ENCODE data around the gene CARD9. TPM values are rescaled to one million over a fixed set of nuclear protein-coding genes. Genes with fewer than 3 reads are reported as not detected.

Gene CARD9
- total and polyA plus RNA-seq, 2 donors = 2.8 to 3.5 TPM

GRCh38 chr9:136396219-136396515 is 22.7 kb upstream of the CARD9 start:
- no peak overlapping the region for H3K4me3 ChIP-seq (ENCODE audit: low read length in 2 of 2)
- H3K27me3 ChIP-seq (ENCODE audit: control insufficient read depth in 2 of 2, insufficient read depth in 1 of 2, low read length in 1 of 2) = peaks cover 0 to 2% of the 10 kb centered on the region in 2 donors
- no peak for DNase-seq (ENCODE audit: low read depth in 6 of 9, low spot score in 9 of 9)
- H3K9me3 ChIP-seq (ENCODE audit: control insufficient read depth in 2 of 2, insufficient read depth in 1 of 2, low read length in 1 of 2) = no peaks in the 10 kb centered on the region
- no peak overlapping the region for H3K27ac ChIP-seq (ENCODE audit: low read depth in 1 of 2, low read length in 1 of 2)
- peaks cover 64 to 66% of the 10 kb centered on the region in 2 donors for H3K36me3 ChIP-seq (ENCODE audit: control insufficient read depth in 2 of 2, insufficient read depth in 2 of 2, low read length in 1 of 2)
- peaks cover 12 to 18% of the 10 kb centered on the region in 2 donors for H3K4me1 ChIP-seq (ENCODE audit: control insufficient read depth in 2 of 2, insufficient read depth in 2 of 2, low read length in 2 of 2)
- 94% methylated on average over 4 of the region's 4 CpGs for WGBS

GRCh38 chr9:136395345-136396218 is 22.1 kb upstream of the CARD9 start:
- DNase-seq (ENCODE audit: low read depth in 6 of 9, low spot score in 9 of 9) = no peak
- no peak overlapping the region for H3K27ac ChIP-seq (ENCODE audit: low read depth in 1 of 2, low read length in 1 of 2)
- peaks cover 66% of the 10 kb centered on the region in 2 donors for H3K36me3 ChIP-seq (ENCODE audit: control insufficient read depth in 2 of 2, insufficient read depth in 2 of 2, low read length in 1 of 2)
- WGBS = 97% methylated on average over 26 of the region's 26 CpGs
- peaks cover 10 to 15% of the 10 kb centered on the region in 2 donors for H3K4me1 ChIP-seq (ENCODE audit: control insufficient read depth in 2 of 2, insufficient read depth in 2 of 2, low read length in 2 of 2)
- H3K27me3 ChIP-seq (ENCODE audit: control insufficient read depth in 2 of 2, insufficient read depth in 1 of 2, low read length in 1 of 2) = peaks cover 0 to 2% of the 10 kb centered on the region in 2 donors
- no peak overlapping the region for H3K4me3 ChIP-seq (ENCODE audit: low read length in 2 of 2)
- H3K9me3 ChIP-seq (ENCODE audit: control insufficient read depth in 2 of 2, insufficient read depth in 1 of 2, low read length in 1 of 2) = no peaks in the 10 kb centered on the region

GRCh38 chr9:136395020-136395340 is 21.5 kb upstream of the CARD9 start:
- WGBS = 98% methylated on average over 13 of the region's 13 CpGs
- Histone ChIP-seq H3K27ac (ENCODE audit: low read depth in 1 of 2, low read length in 1 of 2) (no peak overlapping the region), H3K36me3 (ENCODE audit: control insufficient read depth in 2 of 2, insufficient read depth in 2 of 2, low read length in 1 of 2) (peaks cover 66 to 71% of the 10 kb centered on the region in 2 donors), H3K27me3 (ENCODE audit: control insufficient read depth in 2 of 2, insufficient read depth in 1 of 2, low read length in 1 of 2) (peaks cover 0 to 2% of the 10 kb centered on the region in 2 donors), H3K9me3 (ENCODE audit: control insufficient read depth in 2 of 2, insufficient read depth in 1 of 2, low read length in 1 of 2) (no peaks in the 10 kb centered on the region), H3K4me1 (ENCODE audit: control insufficient read depth in 2 of 2, insufficient read depth in 2 of 2, low read length in 2 of 2) (peaks cover 7 to 11% of the 10 kb centered on the region in 2 donors), H3K4me3 (ENCODE audit: low read length in 2 of 2) (no peak overlapping the region)
- DNase-seq (ENCODE audit: low read depth in 6 of 9, low spot score in 9 of 9) = no peak

GRCh38 chr9:136394312-136395019 is 21.0 kb upstream of the CARD9 start:
- DNase-seq (ENCODE audit: low read depth in 6 of 9, low spot score in 9 of 9) = no peak
- Histone ChIP-seq H3K27ac (ENCODE audit: low read depth in 1 of 2, low read length in 1 of 2) (no peak overlapping the region), H3K4me1 (ENCODE audit: control insufficient read depth in 2 of 2, insufficient read depth in 2 of 2, low read length in 2 of 2) (peaks cover 7 to 10% of the 10 kb centered on the region in 2 donors), H3K27me3 (ENCODE audit: control insufficient read depth in 2 of 2, insufficient read depth in 1 of 2, low read length in 1 of 2) (peaks cover 0 to 2% of the 10 kb centered on the region in 2 donors), H3K36me3 (ENCODE audit: control insufficient read depth in 2 of 2, insufficient read depth in 2 of 2, low read length in 1 of 2) (peaks cover 70 to 75% of the 10 kb centered on the region in 2 donors), H3K9me3 (ENCODE audit: control insufficient read depth in 2 of 2, insufficient read depth in 1 of 2, low read length in 1 of 2) (no peaks in the 10 kb centered on the region), H3K4me3 (ENCODE audit: low read length in 2 of 2) (no peak overlapping the region)
- WGBS = 96% methylated on average over 21 of the region's 21 CpGs

- 97% methylated on average over 17 of the region's 17 CpGs for WGBS
- DNase-seq (ENCODE audit: low read depth in 6 of 9, low spot score in 9 of 9) = no peak
- no peak overlapping the region for H3K4me3 ChIP-seq (ENCODE audit: low read length in 2 of 2)
- H3K36me3 ChIP-seq (ENCODE audit: control insufficient read depth in 2 of 2, insufficient read depth in 2 of 2, low read length in 1 of 2) = peaks cover 77 to 84% of the 10 kb centered on the region in 2 donors
- peaks cover 0 to under 1% of the 10 kb centered on the region in 2 donors for H3K4me1 ChIP-seq (ENCODE audit: control insufficient read depth in 2 of 2, insufficient read depth in 2 of 2, low read length in 2 of 2)
- H3K27me3 ChIP-seq (ENCODE audit: control insufficient read depth in 2 of 2, insufficient read depth in 1 of 2, low read length in 1 of 2) = no peaks in the 10 kb centered on the region
- no peak overlapping the region for H3K27ac ChIP-seq (ENCODE audit: low read depth in 1 of 2, low read length in 1 of 2)
- H3K9me3 ChIP-seq (ENCODE audit: control insufficient read depth in 2 of 2, insufficient read depth in 1 of 2, low read length in 1 of 2) = no peaks in the 10 kb centered on the region
These were observed 20.1 kb upstream of the CARD9 start for GRCh38 chr9:136393531-136393930.

GRCh38 chr9:136392538-136393449 is 19.3 kb upstream of the CARD9 start:
- no peak overlapping the region for H3K27ac ChIP-seq (ENCODE audit: low read depth in 1 of 2, low read length in 1 of 2)
- H3K27me3 ChIP-seq (ENCODE audit: control insufficient read depth in 2 of 2, insufficient read depth in 1 of 2, low read length in 1 of 2) = no peaks in the 10 kb centered on the region
- no peak for DNase-seq (ENCODE audit: low read depth in 6 of 9, low spot score in 9 of 9)
- H3K9me3 ChIP-seq (ENCODE audit: control insufficient read depth in 2 of 2, insufficient read depth in 1 of 2, low read length in 1 of 2) = no peaks in the 10 kb centered on the region
- no peak overlapping the region for H3K4me3 ChIP-seq (ENCODE audit: low read length in 2 of 2)
- no peaks in the 10 kb centered on the region for H3K4me1 ChIP-seq (ENCODE audit: control insufficient read depth in 2 of 2, insufficient read depth in 2 of 2, low read length in 2 of 2)
- peaks cover 80 to 88% of the 10 kb centered on the region in 2 donors for H3K36me3 ChIP-seq (ENCODE audit: control insufficient read depth in 2 of 2, insufficient read depth in 2 of 2, low read length in 1 of 2)
- WGBS = 98% methylated on average over 21 of the region's 21 CpGs

- H3K36me3 ChIP-seq (ENCODE audit: control insufficient read depth in 2 of 2, insufficient read depth in 2 of 2, low read length in 1 of 2) = peaks cover 82 to 91% of the 10 kb centered on the region in 2 donors
- no peaks in the 10 kb centered on the region for H3K4me1 ChIP-seq (ENCODE audit: control insufficient read depth in 2 of 2, insufficient read depth in 2 of 2, low read length in 2 of 2)
- H3K9me3 ChIP-seq (ENCODE audit: control insufficient read depth in 2 of 2, insufficient read depth in 1 of 2, low read length in 1 of 2) = no peaks in the 10 kb centered on the region
- no peak overlapping the region for H3K27ac ChIP-seq (ENCODE audit: low read depth in 1 of 2, low read length in 1 of 2)
- H3K4me3 ChIP-seq (ENCODE audit: low read length in 2 of 2) = no peak overlapping the region
- WGBS = 97% methylated on average over 28 of the region's 28 CpGs
- no peak for DNase-seq (ENCODE audit: low read depth in 6 of 9, low spot score in 9 of 9)
- no peaks in the 10 kb centered on the region for H3K27me3 ChIP-seq (ENCODE audit: control insufficient read depth in 2 of 2, insufficient read depth in 1 of 2, low read length in 1 of 2)
These were observed 18.5 kb upstream of the CARD9 start for GRCh38 chr9:136391737-136392537.

- 91% methylated on average over 14 of the region's 14 CpGs for WGBS
- Histone ChIP-seq H3K9me3 (ENCODE audit: control insufficient read depth in 2 of 2, insufficient read depth in 1 of 2, low read length in 1 of 2) (no peaks in the 10 kb centered on the region), H3K27ac (ENCODE audit: low read depth in 1 of 2, low read length in 1 of 2) (no peak overlapping the region), H3K4me1 (ENCODE audit: control insufficient read depth in 2 of 2, insufficient read depth in 2 of 2, low read length in 2 of 2) (peaks cover 0 to 4% of the 10 kb centered on the region in 2 donors), H3K27me3 (ENCODE audit: control insufficient read depth in 2 of 2, insufficient read depth in 1 of 2, low read length in 1 of 2) (no peaks in the 10 kb centered on the region), H3K4me3 (ENCODE audit: low read length in 2 of 2) (no peak overlapping the region), H3K36me3 (ENCODE audit: control insufficient read depth in 2 of 2, insufficient read depth in 2 of 2, low read length in 1 of 2) (peaks cover 60 to 75% of the 10 kb centered on the region in 2 donors)
- DNase-seq (ENCODE audit: low read depth in 6 of 9, low spot score in 9 of 9) = no peak
These were observed 15.9 kb upstream of the CARD9 start for GRCh38 chr9:136389396-136389795.

All from thymus (tissue), 11 donors.